ENCODE data around the gene PTPN20.

GRCh38 chr10:47026301-47027107 is 115.3 kb downstream of the PTPN20 start:
- no peak for TF ChIP-seq CTCF (IDR thresholded peaks at IDR 0.05)
- no peak for TF ChIP-seq POLR2A (IDR thresholded peaks at IDR 0.05)
